BE2C (cell line): ENCODE data around the gene LRTM2.

Experiments used
- DNase-seq: peaks from one replicate; pipeline ENCODE4 v3.0.0-alpha.2; 2020
- H3K27me3 ChIP-seq: fragments of 250-450 bp; sonication (Bioruptor Pico); 2 replicates; pipeline ENCODE4 v1.5.1; 2020; ENCODE audit warnings: mild to moderate bottlenecking
- H3K36me3 ChIP-seq: fragments of 250-450 bp; sonication (Bioruptor Pico); 2 replicates; pipeline ENCODE4 v1.5.1; 2020; ENCODE audit warnings: mild to moderate bottlenecking
- H3K4me1 ChIP-seq: fragments of 250-450 bp; sonication (Bioruptor Pico); 2 replicates; pipeline ENCODE4 v1.5.1; 2020
- H3K4me3 ChIP-seq: 2 replicates; pipeline ENCODE4 v1.5.1; 2011; ENCODE audit warnings: low read depth, low read length
- H3K9me3 ChIP-seq: fragments of 250-450 bp; sonication (Bioruptor Pico); 2 replicates; pipeline ENCODE4 v1.5.1; 2020
- TF ChIP-seq, protein P1 (sequence below): IDR thresholded peaks from 2 replicates; pipeline ENCODE4 v1.5.1; 2012; ENCODE audit warnings: mild to moderate bottlenecking, low read depth, low read length

LRTM2 gene

DNA sequence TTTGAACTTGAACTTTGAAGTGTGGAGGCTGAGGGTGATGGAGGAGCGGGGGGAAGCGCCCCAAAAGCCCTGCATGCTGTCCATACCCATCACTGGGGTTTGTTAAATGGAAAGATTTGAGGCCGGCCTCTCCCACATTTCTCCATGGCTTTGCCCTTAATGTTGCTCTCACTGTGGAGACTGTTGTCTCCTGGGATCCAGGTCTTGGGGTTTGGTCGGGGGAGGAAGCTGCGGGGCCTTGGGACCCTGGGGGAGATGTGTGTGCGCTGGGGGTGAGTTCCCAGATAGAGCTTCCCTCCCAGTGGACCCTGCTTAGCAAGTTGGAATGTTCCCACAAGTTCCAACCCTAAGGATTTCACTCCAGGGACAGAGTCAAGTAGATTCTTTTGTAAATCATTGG, 28.0 kb upstream of the LRTM2 start:
- Histone ChIP-seq H3K4me1 (peaks cover 6% of the 10 kb centered on the region; the same call in 1 of the 2 replicates), H3K36me3 (peaks cover 3% of the 10 kb centered on the region; the same call in 1 of the 2 replicates), H3K27me3 (no peaks in the 10 kb centered on the region), H3K4me3 (no peak overlapping the region), H3K9me3 (no peaks in the 10 kb centered on the region)
- TF ChIP-seq, protein P1, sequence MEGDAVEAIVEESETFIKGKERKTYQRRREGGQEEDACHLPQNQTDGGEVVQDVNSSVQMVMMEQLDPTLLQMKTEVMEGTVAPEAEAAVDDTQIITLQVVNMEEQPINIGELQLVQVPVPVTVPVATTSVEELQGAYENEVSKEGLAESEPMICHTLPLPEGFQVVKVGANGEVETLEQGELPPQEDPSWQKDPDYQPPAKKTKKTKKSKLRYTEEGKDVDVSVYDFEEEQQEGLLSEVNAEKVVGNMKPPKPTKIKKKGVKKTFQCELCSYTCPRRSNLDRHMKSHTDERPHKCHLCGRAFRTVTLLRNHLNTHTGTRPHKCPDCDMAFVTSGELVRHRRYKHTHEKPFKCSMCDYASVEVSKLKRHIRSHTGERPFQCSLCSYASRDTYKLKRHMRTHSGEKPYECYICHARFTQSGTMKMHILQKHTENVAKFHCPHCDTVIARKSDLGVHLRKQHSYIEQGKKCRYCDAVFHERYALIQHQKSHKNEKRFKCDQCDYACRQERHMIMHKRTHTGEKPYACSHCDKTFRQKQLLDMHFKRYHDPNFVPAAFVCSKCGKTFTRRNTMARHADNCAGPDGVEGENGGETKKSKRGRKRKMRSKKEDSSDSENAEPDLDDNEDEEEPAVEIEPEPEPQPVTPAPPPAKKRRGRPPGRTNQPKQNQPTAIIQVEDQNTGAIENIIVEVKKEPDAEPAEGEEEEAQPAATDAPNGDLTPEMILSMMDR = no peak
- no peak for DNase-seq

DNA sequence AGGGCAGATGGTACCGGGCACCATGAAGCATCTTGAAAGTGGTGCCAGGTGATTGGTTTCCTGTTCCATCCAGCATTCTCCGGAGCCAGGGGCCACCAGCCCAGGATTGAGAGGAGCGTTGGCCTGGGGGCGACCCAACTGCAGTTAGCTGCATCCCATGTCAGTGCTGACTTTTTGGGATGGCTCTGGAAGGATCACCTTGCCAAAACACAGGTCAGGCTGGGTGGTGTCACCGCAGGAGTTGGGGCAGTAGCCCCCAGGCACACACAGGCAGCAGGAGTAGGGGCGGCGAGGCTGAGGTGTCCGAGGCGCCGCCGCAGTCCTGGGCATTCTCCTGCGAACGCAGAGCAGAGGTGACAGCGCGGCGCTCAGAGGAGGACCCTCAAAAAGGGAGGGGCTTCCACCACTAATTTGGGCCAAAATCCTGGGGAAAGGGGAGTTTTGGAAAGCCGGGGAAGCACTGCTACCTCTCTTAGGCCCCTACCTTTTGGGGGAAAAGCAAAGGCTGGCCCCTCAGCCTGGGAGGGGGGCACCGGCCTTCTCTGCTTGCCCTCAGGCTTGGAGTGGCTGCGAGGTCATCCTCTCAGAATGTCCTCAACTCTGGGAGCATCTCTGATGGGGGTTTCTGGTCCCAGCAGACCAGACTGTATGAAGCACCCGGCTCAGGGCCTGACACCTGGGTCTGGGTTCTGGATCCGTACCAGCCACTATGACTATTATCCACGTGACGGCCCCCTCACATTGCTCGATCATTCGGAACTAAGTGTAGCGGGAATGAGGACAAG, 26.7 kb upstream of the LRTM2 start:
- H3K9me3 ChIP-seq = no peaks in the 10 kb centered on the region
- H3K36me3 ChIP-seq = no peaks in the 10 kb centered on the region
- TF ChIP-seq, protein P1 = no peak
- no peak overlapping the region for H3K4me3 ChIP-seq
- H3K27me3 ChIP-seq = no peaks in the 10 kb centered on the region
- no peak for DNase-seq
- H3K4me1 ChIP-seq = peaks cover 6% of the 10 kb centered on the region; the same call in 1 of the 2 replicates

DNA sequence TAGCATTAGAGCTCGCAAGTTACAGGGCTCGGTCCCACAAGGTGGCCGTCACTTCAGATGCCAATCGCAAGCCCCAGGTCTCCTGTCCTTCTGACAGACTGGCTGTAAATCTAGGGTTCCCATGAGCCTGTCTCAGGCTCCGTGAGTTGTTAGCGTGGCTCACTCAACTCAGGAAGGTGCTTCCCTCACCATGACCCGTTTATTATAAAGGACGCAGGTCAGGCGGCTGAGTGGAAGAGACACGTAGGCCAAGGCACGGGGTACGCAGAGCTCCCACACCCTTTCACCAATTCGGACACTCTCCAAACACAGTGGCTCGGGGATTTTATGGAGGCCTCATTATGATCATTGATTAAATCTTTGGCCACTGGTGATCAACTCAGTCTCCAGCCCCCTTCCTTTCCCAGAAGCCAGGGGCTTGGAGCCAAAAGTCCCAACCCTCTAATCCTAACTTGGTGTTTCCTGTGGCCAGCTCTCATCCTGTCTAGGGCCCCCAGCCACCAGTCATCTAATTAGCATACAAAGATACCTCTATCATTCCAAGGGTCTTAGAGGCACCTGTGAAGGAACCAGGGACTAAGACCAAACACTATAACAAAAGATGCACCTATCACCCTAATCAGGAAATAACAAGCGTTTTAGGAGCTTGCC, 25.8 kb upstream of the LRTM2 start:
- Histone ChIP-seq H3K4me3 (no peak overlapping the region), H3K27me3 (no peaks in the 10 kb centered on the region), H3K36me3 (no peaks in the 10 kb centered on the region), H3K9me3 (no peaks in the 10 kb centered on the region), H3K4me1 (peaks cover 6% of the 10 kb centered on the region; the same call in 1 of the 2 replicates)
- DNase-seq = no peak
- TF ChIP-seq, protein P1 = no peak

DNA sequence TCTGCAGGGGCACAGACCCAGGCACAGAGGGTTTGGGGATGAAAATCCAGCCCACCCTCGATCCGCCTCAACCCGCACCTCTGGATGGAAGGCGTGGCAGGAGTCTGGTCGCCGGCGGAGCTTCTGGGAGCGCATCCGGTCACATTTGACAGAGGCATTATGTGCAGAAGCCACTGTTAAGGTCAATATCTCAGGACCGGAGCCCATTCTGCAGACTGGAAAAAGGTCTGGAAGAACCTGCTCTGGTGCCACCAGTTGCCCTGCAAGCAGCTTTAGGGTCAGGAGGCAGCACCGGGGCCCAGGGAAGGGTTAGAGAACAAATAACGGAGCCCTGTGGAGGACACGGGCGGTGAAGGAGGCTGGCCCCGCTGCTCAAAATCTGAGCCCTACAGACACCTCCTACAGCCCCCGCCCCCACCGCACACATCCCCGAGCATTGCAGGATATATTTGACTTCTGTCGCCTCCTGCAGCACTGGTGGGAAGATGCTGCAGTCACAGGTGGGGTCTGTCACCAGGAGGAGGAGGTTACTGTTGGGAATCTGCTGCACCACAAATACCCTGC, 25.1 kb upstream of the LRTM2 start:
- Histone ChIP-seq H3K4me3 (no peak overlapping the region), H3K4me1 (peaks cover 5% of the 10 kb centered on the region; the same call in 1 of the 2 replicates), H3K27me3 (no peaks in the 10 kb centered on the region), H3K36me3 (no peaks in the 10 kb centered on the region), H3K9me3 (no peaks in the 10 kb centered on the region)
- DNase-seq = no peak
- TF ChIP-seq, protein P1 = no peak

DNA sequence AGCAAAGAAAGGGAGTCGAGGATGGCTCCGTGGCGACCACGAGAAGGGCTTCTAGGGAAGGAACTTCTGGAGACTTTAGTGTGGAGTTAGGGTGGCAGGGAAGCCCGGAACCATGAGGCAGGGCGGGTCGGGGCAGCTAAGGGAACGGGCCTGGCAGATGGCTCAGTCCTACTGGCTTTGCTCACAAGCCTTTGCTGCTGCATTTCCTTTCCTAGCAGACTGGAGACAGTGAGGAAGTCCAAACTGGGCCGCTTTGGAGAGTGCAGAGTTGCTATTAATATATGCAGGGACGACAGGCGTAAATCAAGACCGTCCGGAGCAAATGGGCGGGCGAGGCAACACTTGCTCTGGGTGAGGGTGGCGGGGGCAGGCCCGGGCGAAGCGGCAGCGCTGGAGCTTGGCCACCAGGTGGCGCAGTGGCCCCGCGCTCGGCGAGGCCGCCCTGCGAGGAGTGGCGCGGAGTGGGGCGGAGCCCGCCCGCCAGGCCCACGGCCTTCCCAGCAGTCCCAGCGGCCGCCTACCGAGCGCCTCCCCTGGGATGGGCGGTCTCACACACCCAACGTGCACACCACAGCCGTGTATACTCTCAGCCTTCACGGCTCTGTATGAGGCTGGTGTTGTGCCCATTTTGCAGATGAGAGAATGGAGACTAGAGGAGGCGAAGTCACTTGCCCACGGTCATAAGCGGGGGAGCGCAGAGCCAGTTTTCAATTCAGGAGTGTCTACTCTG, 24.4 kb upstream of the LRTM2 start:
- Histone ChIP-seq H3K4me1 (peaks cover 3% of the 10 kb centered on the region), H3K9me3 (no peaks in the 10 kb centered on the region), H3K4me3 (no peak overlapping the region; the same call in 1 of the 2 replicates), H3K27me3 (no peaks in the 10 kb centered on the region), H3K36me3 (no peaks in the 10 kb centered on the region)
- TF ChIP-seq, protein P1 = peak; percentile 73
- DNase-seq = peak; percentile 93
